T47D (cell line): ENCODE data around the gene ERICH2.
"Not testable (repeated sequence)": the region's sequence is repeated elsewhere in the genome, so short reads cannot be mapped to it uniquely, and the experiment has no call there.

ENCODE experiments used
- DNase-seq, 2 experiments: peaks; one replicate each; pipeline versions ENCODE4 v3.0.0 to v3.0.0-alpha.2; 2011 to 2012; ENCODE audit warnings: low read depth in 1 of 2, low spot score in 1 of 2
- JUND ChIP-seq: IDR thresholded peaks from 2 replicates; pipeline ENCODE4 v1.6.1; 2012; ENCODE audit warnings: low read depth
- in situ Hi-C: cut with HindIII; loops from 2 replicates; pipeline ENCODE4 v1.10.0; 2016; ENCODE audit warnings: low sequenced_read_pairs, low pct_unique_long_range_greater_than_20kb

The ERICH2 gene, protein sequence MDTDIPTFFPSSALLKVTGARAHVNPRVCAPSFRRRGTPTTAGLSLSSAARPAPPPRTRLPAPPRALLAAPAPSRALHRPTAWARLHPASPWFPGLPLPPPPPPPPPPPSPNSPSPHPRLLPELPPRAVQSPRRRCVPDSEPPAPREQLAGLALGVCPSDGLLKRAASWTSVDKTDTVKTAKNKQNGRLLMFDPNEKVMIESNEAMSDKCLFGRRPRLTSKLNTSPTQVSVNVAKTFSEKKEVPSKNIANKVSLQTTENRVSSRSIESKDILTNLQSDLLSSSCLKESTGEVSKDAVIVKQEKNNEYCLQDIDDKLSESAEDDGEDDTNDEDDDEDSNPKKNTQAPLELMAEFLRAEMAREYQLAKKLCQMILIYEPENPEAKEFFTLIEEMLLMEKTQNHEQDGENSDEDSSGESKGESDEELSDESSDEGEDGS

DNA sequence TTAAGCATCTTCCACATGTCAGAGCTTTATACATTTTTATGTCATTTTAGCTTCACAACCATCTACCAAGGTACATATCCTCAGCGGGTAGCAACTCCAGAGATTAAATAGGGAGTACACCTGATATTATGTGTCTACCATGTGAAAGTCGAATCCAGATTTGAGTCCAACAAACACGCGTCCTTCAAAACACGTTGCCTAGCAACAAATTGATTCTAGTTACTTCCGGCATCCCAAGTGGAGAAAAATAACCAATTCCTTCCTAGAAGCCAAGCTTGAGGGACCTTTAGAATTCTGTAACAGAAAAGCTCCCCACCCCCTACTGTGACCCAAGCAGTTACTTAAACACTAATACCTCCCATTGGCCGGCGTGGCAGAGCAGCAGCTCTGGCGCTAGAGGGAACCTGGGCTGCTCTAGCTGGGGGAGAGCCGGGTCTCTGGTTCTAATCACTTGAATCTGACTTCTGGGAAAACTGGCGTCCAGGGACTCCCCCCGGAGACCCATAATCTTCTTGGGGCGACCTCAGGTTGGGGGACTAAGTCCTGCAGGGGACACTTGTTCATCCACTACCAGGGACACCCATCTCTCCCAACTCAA lies at the start of gene ERICH2:
Gene ERICH2, plus strand, starts transcription at position 371 of the 598 bp plus-strand sequence. CDS start 304 bp downstream, outside the sequence.
- in situ Hi-C loops: no loop called here
- TF ChIP-seq JUND: no peak
- peak; percentile 46 to 71 for DNase-seq

DNA sequence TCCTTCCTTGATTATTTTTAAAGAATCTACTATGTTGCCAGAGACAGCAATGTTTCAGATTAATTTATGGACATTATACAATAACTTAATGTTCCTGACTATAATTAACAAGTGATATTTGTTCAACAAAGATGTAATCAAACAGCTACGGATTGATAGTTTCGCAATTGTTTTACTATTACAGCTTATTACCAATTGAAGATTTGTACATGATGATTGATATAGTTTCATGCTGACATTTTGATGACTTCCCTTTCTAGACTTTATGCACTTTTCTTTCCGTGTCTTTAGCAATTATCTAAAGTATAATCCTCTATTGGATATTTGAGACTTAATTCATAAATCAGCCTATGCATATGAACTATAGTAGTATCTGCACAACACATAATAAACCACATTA lies 48.5 kb upstream of the ERICH2 start:
- TF ChIP-seq JUND: no peak
- no peak for DNase-seq
- in situ Hi-C loops: no loop called here

- in situ Hi-C loops: no loop called here
- no peak for TF ChIP-seq JUND
- no peak for DNase-seq
Observed at GRCh38 chr2:170722301-170722700, 47.9 kb upstream of the ERICH2 start.

- in situ Hi-C loops: no loop called here
- no peak for TF ChIP-seq JUND
Observed at GRCh38 chr2:170723446-170723958, 46.7 kb upstream of the ERICH2 start.

GRCh38 chr2:170733798-170734600 lies 36.2 kb upstream of the ERICH2 start:
- DNase-seq: no peak
- no peak for TF ChIP-seq JUND
- in situ Hi-C loops: no loop called here

More at GRCh38 chr2:170723446-170723958, 46.7 kb upstream of the ERICH2 start:
- no peak for DNase-seq

DNA sequence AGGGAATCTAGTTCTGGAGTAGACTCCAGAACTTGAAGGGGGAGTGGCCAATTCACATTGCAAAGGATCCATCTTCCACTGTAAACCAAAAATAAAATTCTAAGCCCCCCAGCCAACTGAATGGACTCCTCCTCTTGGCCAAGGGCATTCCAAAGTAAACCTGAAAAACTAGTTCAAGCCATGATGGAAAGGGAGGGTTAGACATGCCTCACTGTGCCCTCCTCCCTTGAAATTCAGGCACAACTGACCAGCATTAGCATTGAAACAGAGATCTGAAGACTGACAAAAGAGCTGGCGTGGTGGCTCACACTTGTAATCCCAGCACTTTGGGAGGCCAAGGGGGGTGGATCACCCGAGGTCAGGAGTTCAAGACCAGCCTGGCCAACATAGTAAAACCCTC lies 35.6 kb upstream of the ERICH2 start:
- in situ Hi-C loops: not testable (repeated sequence)
- DNase-seq: peak in 1 of 2 experiments; percentile 24

DNA sequence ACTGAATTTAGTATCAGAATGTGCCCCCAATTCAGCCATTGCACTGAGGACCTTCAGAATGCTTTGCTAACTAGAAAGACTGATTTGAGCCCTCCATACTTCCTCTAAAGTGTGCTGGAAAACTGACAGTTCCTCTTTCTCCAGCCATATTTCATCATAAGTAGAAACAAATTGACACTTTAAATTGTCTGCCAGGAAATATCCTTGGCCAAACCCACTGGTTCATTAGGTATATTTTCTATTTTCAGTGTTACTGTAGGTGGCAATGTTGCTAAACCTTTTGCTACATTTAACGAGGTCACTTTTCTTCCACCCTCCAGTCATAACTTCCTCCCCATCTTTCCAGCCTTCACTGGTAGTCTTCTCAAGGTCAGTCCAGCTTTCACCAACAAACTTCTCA lies 33.5 kb upstream of the ERICH2 start:
- in situ Hi-C loops: no loop called here
- no peak for TF ChIP-seq JUND
- no peak for DNase-seq

GRCh38 chr2:170737406-170737805 lies 32.8 kb upstream of the ERICH2 start:
- in situ Hi-C loops: no loop called here
- no peak for TF ChIP-seq JUND
- no peak for DNase-seq

GRCh38 chr2:170737821-170738220 lies 32.4 kb upstream of the ERICH2 start:
- no peak for DNase-seq
- in situ Hi-C loops: no loop called here
- TF ChIP-seq JUND: no peak

GRCh38 chr2:170739048-170739447 lies 31.1 kb upstream of the ERICH2 start:
- in situ Hi-C loops: no loop called here
- DNase-seq: peak in 1 of 2 experiments; percentile 47

GRCh38 chr2:170739507-170740046 lies 30.6 kb upstream of the ERICH2 start:
- no peak for TF ChIP-seq JUND
- in situ Hi-C loops: no loop called here
- no peak for DNase-seq

More at GRCh38 chr2:170739048-170739447, 31.1 kb upstream of the ERICH2 start:
- no peak for TF ChIP-seq JUND

DNA sequence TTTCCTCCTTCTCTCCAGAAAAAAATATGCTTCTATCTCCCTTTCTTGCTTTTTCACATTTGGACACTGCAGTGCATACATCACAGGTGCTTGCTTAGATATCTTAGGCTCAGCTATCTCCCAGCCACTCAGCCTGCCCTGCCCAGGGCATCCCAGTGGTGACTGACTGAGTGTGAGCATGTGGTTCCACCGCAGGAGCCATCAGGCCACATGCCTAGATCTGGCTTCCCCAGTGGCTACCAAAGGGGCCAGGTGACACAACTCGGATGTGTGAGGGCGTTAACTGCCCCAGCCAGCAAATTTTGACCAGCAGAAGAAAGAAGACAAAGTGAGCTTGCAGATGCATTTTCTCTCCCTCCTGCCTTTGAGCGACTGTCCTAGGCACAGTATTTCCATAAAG lies 29.5 kb upstream of the ERICH2 start:
- TF ChIP-seq JUND: no peak
- no peak for DNase-seq
- in situ Hi-C loops: no loop called here
